H1 (cell line): ENCODE results near the gene ACBD5. TPM values are rescaled to one million over a fixed set of nuclear protein-coding genes. Genes with fewer than 3 reads are reported as not detected.

Source experiments
- ATF2 ChIP-seq: IDR thresholded peaks from 2 replicates; pipeline ENCODE4 v1.6.1; 2012; ENCODE audit warnings: low read length, inconsistent platforms
- NANOG ChIP-seq: IDR thresholded peaks from 2 replicates; pipeline ENCODE4 v1.6.1; 2011; ENCODE audit warnings: low read length, low read depth, mild to moderate bottlenecking, inconsistent platforms; ENCODE audit not compliant: insufficient read depth, poor library complexity, severe bottlenecking
- TEAD4 ChIP-seq: IDR thresholded peaks from 2 replicates; pipeline ENCODE4 v1.6.1; 2012; ENCODE audit warnings: low read depth, low read length, inconsistent platforms, mixed read lengths
- polyA plus RNA-seq, 7 experiments: library from polyadenylated mRNA; depleted of rRNA in 3 of 7; stranded (reverse) in 5 of 7; unstranded in 2 of 7; fragments of >200 nt in 5 of 7; fragments of 200-250 nt in 2 of 7; gene quantifications; 1 replicate in 5 of 7; 2 replicates in 1 of 7; 4 replicates in 1 of 7; pipeline versions ENCODE4 v1.2.1 to v1.2.3, GENCODE V29; 2011 to 2013; ENCODE audit warnings: missing spikeins in 2 of 7, mixed read lengths in 2 of 7
- total RNA-seq: library from RNA; stranded (reverse); fragmentation: NEBNext Ultra II Directional; extraction: Animal tissue kit (Norgen Biotek cat#: 25700); gene quantifications from 2 replicates; pipeline ENCODE4 v1.2.1, GENCODE V29; 2021
- TF ChIP-seq, protein P1 (sequence below): fragments of 300-600 bp; sonication (generic); IDR thresholded peaks from 2 replicates; pipeline ENCODE4 v1.7.1; 2012; ENCODE audit warnings: low read length, moderate library complexity, mild to moderate bottlenecking, inconsistent platforms; ENCODE audit not compliant: insufficient replicate concordance

The ACBD5 gene
- total and polyA plus RNA-seq, 2 of the 8 experiments (the other 6 are each of a cell fraction or from before 2014, with no cell fraction given), result 4.6 to 15.9 TPM

- TF ChIP-seq, protein P1, sequence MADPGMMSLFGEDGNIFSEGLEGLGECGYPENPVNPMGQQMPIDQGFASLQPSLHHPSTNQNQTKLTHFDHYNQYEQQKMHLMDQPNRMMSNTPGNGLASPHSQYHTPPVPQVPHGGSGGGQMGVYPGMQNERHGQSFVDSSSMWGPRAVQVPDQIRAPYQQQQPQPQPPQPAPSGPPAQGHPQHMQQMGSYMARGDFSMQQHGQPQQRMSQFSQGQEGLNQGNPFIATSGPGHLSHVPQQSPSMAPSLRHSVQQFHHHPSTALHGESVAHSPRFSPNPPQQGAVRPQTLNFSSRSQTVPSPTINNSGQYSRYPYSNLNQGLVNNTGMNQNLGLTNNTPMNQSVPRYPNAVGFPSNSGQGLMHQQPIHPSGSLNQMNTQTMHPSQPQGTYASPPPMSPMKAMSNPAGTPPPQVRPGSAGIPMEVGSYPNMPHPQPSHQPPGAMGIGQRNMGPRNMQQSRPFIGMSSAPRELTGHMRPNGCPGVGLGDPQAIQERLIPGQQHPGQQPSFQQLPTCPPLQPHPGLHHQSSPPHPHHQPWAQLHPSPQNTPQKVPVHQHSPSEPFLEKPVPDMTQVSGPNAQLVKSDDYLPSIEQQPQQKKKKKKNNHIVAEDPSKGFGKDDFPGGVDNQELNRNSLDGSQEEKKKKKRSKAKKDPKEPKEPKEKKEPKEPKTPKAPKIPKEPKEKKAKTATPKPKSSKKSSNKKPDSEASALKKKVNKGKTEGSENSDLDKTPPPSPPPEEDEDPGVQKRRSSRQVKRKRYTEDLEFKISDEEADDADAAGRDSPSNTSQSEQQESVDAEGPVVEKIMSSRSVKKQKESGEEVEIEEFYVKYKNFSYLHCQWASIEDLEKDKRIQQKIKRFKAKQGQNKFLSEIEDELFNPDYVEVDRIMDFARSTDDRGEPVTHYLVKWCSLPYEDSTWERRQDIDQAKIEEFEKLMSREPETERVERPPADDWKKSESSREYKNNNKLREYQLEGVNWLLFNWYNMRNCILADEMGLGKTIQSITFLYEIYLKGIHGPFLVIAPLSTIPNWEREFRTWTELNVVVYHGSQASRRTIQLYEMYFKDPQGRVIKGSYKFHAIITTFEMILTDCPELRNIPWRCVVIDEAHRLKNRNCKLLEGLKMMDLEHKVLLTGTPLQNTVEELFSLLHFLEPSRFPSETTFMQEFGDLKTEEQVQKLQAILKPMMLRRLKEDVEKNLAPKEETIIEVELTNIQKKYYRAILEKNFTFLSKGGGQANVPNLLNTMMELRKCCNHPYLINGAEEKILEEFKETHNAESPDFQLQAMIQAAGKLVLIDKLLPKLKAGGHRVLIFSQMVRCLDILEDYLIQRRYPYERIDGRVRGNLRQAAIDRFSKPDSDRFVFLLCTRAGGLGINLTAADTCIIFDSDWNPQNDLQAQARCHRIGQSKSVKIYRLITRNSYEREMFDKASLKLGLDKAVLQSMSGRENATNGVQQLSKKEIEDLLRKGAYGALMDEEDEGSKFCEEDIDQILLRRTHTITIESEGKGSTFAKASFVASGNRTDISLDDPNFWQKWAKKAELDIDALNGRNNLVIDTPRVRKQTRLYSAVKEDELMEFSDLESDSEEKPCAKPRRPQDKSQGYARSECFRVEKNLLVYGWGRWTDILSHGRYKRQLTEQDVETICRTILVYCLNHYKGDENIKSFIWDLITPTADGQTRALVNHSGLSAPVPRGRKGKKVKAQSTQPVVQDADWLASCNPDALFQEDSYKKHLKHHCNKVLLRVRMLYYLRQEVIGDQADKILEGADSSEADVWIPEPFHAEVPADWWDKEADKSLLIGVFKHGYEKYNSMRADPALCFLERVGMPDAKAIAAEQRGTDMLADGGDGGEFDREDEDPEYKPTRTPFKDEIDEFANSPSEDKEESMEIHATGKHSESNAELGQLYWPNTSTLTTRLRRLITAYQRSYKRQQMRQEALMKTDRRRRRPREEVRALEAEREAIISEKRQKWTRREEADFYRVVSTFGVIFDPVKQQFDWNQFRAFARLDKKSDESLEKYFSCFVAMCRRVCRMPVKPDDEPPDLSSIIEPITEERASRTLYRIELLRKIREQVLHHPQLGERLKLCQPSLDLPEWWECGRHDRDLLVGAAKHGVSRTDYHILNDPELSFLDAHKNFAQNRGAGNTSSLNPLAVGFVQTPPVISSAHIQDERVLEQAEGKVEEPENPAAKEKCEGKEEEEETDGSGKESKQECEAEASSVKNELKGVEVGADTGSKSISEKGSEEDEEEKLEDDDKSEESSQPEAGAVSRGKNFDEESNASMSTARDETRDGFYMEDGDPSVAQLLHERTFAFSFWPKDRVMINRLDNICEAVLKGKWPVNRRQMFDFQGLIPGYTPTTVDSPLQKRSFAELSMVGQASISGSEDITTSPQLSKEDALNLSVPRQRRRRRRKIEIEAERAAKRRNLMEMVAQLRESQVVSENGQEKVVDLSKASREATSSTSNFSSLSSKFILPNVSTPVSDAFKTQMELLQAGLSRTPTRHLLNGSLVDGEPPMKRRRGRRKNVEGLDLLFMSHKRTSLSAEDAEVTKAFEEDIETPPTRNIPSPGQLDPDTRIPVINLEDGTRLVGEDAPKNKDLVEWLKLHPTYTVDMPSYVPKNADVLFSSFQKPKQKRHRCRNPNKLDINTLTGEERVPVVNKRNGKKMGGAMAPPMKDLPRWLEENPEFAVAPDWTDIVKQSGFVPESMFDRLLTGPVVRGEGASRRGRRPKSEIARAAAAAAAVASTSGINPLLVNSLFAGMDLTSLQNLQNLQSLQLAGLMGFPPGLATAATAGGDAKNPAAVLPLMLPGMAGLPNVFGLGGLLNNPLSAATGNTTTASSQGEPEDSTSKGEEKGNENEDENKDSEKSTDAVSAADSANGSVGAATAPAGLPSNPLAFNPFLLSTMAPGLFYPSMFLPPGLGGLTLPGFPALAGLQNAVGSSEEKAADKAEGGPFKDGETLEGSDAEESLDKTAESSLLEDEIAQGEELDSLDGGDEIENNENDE, result no peak
- no peak for TF ChIP-seq NANOG
- no peak for TF ChIP-seq ATF2
- TF ChIP-seq TEAD4, result no peak
Observed at GRCh38 chr10:27251554-27251953, 11.0 kb upstream of the ACBD5 start (continued).
